ACC112 (cell line): ENCODE measurements around the gene HOXB7.

Experiments used
- H2AFZ ChIP-seq: fragments of 200-600 bp; sonication (generic); one replicate; pipeline ENCODE4 v1.6.0; 2017; ENCODE audit warnings: antibody characterized with exemption, low read length; ENCODE audit not compliant: unreplicated experiment
- H3K27ac ChIP-seq: fragments of 200-600 bp; sonication (generic); 2 replicates; pipeline ENCODE4 v1.5.1; 2014; ENCODE audit warnings: low read depth, mild to moderate bottlenecking, antibody characterized with exemption, low read length, moderate library complexity
- H3K27me3 ChIP-seq: fragments of 200-600 bp; sonication (generic); 2 replicates; pipeline ENCODE4 v1.6.1; 2014; ENCODE audit warnings: mild to moderate bottlenecking, antibody characterized with exemption, low read length, moderate library complexity, mixed read lengths; ENCODE audit not compliant: insufficient read depth
- H3K36me3 ChIP-seq: fragments of 200-600 bp; sonication (generic); 2 replicates; pipeline ENCODE4 v1.6.1; 2016; ENCODE audit warnings: mild to moderate bottlenecking, antibody characterized with exemption, low read length, moderate library complexity, mixed read lengths; ENCODE audit not compliant: insufficient read depth
- H3K4me1 ChIP-seq: fragments of 200-600 bp; sonication (generic); one replicate; pipeline ENCODE4 v1.6.1; 2016; ENCODE audit warnings: low read length, mixed read lengths; ENCODE audit not compliant: insufficient read depth, unreplicated experiment, control insufficient read depth
- H3K4me3 ChIP-seq: fragments of 200-600 bp; sonication (generic); 2 replicates; pipeline ENCODE4 v1.5.1; 2014; ENCODE audit warnings: mild to moderate bottlenecking, low read depth, low read length
- H3K79me2 ChIP-seq: fragments of 200-600 bp; sonication (generic); one replicate; pipeline ENCODE4 v1.6.0; 2016; ENCODE audit warnings: low read length; ENCODE audit not compliant: control insufficient read depth, unreplicated experiment, insufficient read depth

Gene HOXB7

GRCh38 chr17:48611681-48612455, 1.1 kb upstream of the HOXB7 start:
- H2AFZ ChIP-seq = no peak overlapping the region
- H3K27ac ChIP-seq = no peak overlapping the region
- no peaks in the 10 kb centered on the region for H3K4me1 ChIP-seq
- no peaks in the 10 kb centered on the region for H3K36me3 ChIP-seq
- no peaks in the 10 kb centered on the region for H3K79me2 ChIP-seq
- peaks cover 98% of the 10 kb centered on the region for H3K27me3 ChIP-seq
- H3K4me3 ChIP-seq = no peak overlapping the region

GRCh38 chr17:48611213-48611612, 396 bp upstream of the HOXB7 start:
- Histone ChIP-seq H3K4me1 (no peaks in the 10 kb centered on the region), H3K36me3 (no peaks in the 10 kb centered on the region), H3K27me3 (peaks cover 98% of the 10 kb centered on the region), H2AFZ (no peak overlapping the region), H3K79me2 (no peaks in the 10 kb centered on the region), H3K27ac (no peak overlapping the region), H3K4me3 (no peak overlapping the region)

DNA sequence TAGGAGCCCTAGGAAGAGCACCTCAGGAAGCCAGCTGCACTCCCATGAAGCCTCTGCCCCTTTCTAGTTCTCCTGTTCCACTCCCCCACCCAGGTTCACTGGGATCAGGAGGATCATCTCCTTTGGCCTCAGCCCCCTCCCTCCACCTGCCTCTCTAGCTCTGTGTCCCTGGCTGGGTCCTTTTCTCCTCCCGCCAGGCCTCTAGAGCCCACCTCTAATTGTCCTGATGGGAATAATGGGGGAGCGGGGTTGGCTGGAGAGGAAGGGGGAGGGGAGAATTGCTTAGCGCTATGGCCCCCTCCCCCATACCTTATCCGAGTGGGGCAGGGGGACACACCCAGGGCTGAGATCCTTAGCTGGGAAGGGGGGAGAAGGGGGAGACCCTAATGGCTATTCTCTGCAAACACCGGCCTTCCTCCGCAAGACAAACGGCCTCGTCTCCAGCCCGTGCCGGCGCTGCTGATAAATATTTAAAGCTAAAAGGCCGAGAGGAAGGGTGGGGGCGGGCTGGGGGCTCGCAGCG, 997 bp downstream of the HOXB7 start:
- peaks cover 98% of the 10 kb centered on the region for H3K27me3 ChIP-seq
- no peak overlapping the region for H2AFZ ChIP-seq

DNA sequence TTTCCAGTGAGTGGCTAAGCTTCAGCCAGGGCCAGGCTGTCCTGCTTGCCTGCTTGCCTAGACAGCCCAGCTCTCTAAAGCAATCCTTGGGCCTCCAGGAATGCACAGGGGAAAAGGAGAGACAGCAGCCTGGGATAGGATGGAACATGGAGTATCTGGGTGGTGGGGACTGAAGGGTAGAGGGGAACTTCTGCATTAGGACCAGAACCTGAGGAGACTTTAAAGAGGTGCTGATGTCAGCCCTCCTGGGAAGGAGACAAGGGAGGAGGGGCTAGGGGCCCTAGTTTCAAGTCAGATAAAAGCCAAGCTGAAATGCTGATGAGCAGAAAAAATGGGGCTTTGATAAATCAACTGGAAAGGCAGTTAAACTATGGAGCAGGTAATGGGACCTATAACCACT, 1.8 kb downstream of the HOXB7 start:
- Histone ChIP-seq H3K79me2 (no peaks in the 10 kb centered on the region), H3K4me1 (no peaks in the 10 kb centered on the region), H3K27ac (no peak overlapping the region), H3K36me3 (no peaks in the 10 kb centered on the region), H2AFZ (no peak overlapping the region), H3K4me3 (no peak overlapping the region), H3K27me3 (peaks cover 98% of the 10 kb centered on the region)

More for the DNA sequence above, 997 bp downstream of the HOXB7 start:
- Histone ChIP-seq H3K4me1 (no peaks in the 10 kb centered on the region), H3K4me3 (no peak overlapping the region), H3K36me3 (no peaks in the 10 kb centered on the region), H3K27ac (no peak overlapping the region), H3K79me2 (no peaks in the 10 kb centered on the region)

GRCh38 chr17:48608494-48608834, 2.4 kb downstream of the HOXB7 start:
- H3K4me3 ChIP-seq = no peak overlapping the region
- no peak overlapping the region for H3K27ac ChIP-seq
- no peaks in the 10 kb centered on the region for H3K36me3 ChIP-seq
- H3K4me1 ChIP-seq = no peaks in the 10 kb centered on the region
- no peak overlapping the region for H2AFZ ChIP-seq
- no peaks in the 10 kb centered on the region for H3K79me2 ChIP-seq
- peaks cover 98% of the 10 kb centered on the region for H3K27me3 ChIP-seq

- Histone ChIP-seq H3K27ac (no peak overlapping the region), H3K4me1 (no peaks in the 10 kb centered on the region), H3K4me3 (no peak overlapping the region), H3K79me2 (no peaks in the 10 kb centered on the region), H3K36me3 (no peaks in the 10 kb centered on the region), H2AFZ (no peak overlapping the region), H3K27me3 (peaks cover 98% of the 10 kb centered on the region)
Observed at GRCh38 chr17:48606892-48607614, 3.8 kb downstream of the HOXB7 start.

DNA sequence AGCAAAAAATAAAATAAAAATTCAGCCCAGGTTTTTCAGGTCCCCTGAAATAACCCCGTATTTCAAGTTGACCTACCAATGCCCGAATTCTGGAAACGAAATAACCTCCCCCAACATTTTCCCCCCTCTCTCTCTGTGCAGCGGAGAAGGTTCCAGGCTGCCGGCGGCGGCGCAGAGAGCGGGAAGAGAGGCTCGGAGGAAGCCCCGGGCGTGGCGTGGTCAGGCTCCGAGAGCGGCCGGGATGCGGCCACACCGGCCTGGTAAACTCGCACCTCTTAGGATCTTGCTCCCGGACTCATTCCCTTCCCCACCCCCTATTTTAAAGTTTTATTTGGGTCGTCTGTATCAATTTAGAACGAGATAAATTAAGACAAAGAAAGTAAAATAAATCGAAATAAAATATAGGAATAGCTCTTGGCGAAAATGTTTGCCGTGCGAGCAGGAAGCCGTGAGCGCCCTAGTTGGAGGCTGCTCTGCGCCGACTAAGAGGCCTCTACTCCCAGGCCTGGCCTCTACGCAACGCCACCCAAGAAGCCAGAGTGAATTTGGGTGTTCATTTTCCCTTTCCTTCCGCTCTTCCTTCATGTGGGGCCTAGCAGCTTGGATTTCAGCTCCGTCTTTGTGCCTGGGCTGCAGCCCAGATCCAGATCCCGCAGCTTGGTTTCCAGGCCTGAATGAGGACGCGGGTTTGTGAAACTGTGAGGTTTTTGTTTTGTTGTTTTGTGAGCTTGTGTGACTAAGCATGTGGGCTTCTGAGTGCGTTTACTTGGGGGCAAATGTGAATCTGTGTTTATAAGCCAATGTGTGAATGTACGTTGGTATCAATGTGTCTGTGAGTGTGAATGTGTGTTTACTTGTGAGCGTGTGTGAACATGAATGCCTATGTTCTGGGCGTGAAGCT, 4.6 kb downstream of the HOXB7 start:
- Histone ChIP-seq H3K36me3 (no peaks in the 10 kb centered on the region), H3K4me3 (no peak overlapping the region), H3K27me3 (peaks cover 98% of the 10 kb centered on the region), H3K4me1 (no peaks in the 10 kb centered on the region), H2AFZ (no peak overlapping the region), H3K79me2 (no peaks in the 10 kb centered on the region), H3K27ac (no peak overlapping the region)

DNA sequence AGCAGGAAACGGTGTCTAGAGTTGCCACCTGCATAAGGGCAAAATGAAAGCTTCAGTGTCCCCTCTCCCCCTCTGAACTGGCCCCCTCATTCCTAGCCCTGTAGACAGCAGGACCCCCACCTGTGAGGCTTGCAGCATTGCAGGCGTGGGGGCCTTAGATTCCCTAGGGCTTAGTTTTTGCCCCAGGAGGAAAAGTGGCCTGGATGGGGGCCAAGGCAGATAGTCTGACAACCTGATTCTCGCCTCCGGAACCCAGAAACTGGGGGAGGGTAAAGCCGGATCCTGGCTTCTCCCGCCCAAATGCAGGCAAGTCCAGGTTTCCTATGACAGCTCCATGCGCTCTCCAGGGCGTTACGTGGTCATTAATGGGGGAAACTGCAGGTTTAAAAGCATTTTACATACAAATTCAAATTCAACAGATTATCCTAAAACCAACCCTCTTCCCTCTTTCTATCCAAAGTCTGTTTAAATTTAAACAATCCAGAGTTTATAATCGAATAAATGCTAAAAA, 5.4 kb downstream of the HOXB7 start:
- Histone ChIP-seq H3K4me3 (no peak overlapping the region), H2AFZ (no peak overlapping the region), H3K4me1 (no peaks in the 10 kb centered on the region), H3K36me3 (no peaks in the 10 kb centered on the region), H3K27me3 (peaks cover 98% of the 10 kb centered on the region), H3K27ac (no peak overlapping the region), H3K79me2 (no peaks in the 10 kb centered on the region)

GRCh38 chr17:48604770-48605329, 6.0 kb downstream of the HOXB7 start, which contains the start of gene HOXB6:
Gene HOXB6 (minus strand): TSS chr17:48604986. CDS start chr17:48598150, 6,836 bp downstream.
- Histone ChIP-seq H3K27me3 (peaks cover 98% of the 10 kb centered on the region), H2AFZ (no peak within 1 kb of the TSS), H3K4me1 (no peaks in the 10 kb centered on the region), H3K27ac (no peak within 1 kb of the TSS), H3K4me3 (no peak within 1 kb of the TSS), H3K79me2 (no peaks in the 10 kb centered on the region), H3K36me3 (no peaks in the 10 kb centered on the region)
